Activated CD8-positive, alpha-beta memory T cell treated with anti-CD3 and anti-CD28 coated beads, Interleukin-2, amount 50 U/mL, for 4 hours (primary cell): ENCODE results near the gene NCKAP5L.
"Not testable (repeated sequence)": the region's sequence is repeated elsewhere in the genome, so short reads cannot be mapped to it uniquely, and the experiment has no call there.

Experiments used
- DNase-seq: peaks from one replicate; pipeline ENCODE4 v3.0.0-alpha.2; 2020

The NCKAP5L gene

GRCh38 chr12:49828133-49829091 lies at the start of gene NCKAP5L:
TSS of gene NCKAP5L (minus strand) at chr12:49828413. CDS start at chr12:49804044, 24,369 bp downstream.
- DNase-seq = peak; percentile 94

- DNase-seq = peak; percentile 10
Observed at GRCh38 chr12:49877066-49877465, 48.9 kb upstream of the NCKAP5L start.

- no peak for DNase-seq
Observed at GRCh38 chr12:49876070-49876469, 47.9 kb upstream of the NCKAP5L start.

GRCh38 chr12:49875115-49875720 lies 47.0 kb upstream of the NCKAP5L start:
- DNase-seq = no peak

- DNase-seq = no peak
Observed at GRCh38 chr12:49874142-49874897, 46.1 kb upstream of the NCKAP5L start.

- DNase-seq = no peak
Observed at GRCh38 chr12:49873361-49873934, 45.2 kb upstream of the NCKAP5L start.

GRCh38 chr12:49872781-49873181 lies 44.6 kb upstream of the NCKAP5L start:
- DNase-seq = no peak

GRCh38 chr12:49872381-49872780 lies 44.2 kb upstream of the NCKAP5L start:
- no peak for DNase-seq

- DNase-seq = not testable (repeated sequence)
Observed at GRCh38 chr12:49871811-49872251, 43.6 kb upstream of the NCKAP5L start.

- DNase-seq = no peak
Observed at GRCh38 chr12:49871263-49871561, 43.0 kb upstream of the NCKAP5L start.

GRCh38 chr12:49870501-49871262 lies 42.5 kb upstream of the NCKAP5L start:
- DNase-seq = no peak

- DNase-seq = no peak
Observed at GRCh38 chr12:49869816-49870500, 41.7 kb upstream of the NCKAP5L start.

- no peak for DNase-seq
Observed at GRCh38 chr12:49868952-49869815, 41.0 kb upstream of the NCKAP5L start.

GRCh38 chr12:49868449-49868848 lies 40.2 kb upstream of the NCKAP5L start:
- no peak for DNase-seq

GRCh38 chr12:49867570-49868341 lies 39.5 kb upstream of the NCKAP5L start:
- no peak for DNase-seq

GRCh38 chr12:49866859-49867569 lies 38.8 kb upstream of the NCKAP5L start:
- peak; percentile 79 for DNase-seq

GRCh38 chr12:49865782-49866135 lies 37.5 kb upstream of the NCKAP5L start:
- no peak for DNase-seq

- no peak for DNase-seq
Observed at GRCh38 chr12:49865109-49865781, 37.0 kb upstream of the NCKAP5L start.

- no peak for DNase-seq
Observed at GRCh38 chr12:49864798-49865090, 36.5 kb upstream of the NCKAP5L start.
